Stimulated activated CD8-positive, alpha-beta memory T cell treated with anti-CD3 and anti-CD28 coated beads, Interleukin-4, amount 100 ng/mL, for 48 hours (primary cell): ENCODE results near the gene SIPA1L3.
A peak's percentile ranks its signal among the peaks of the same experiment; 100 is the strongest.

Source experiments
- DNase-seq: peaks from one replicate; pipeline ENCODE4 v3.0.0-alpha.2; 2020

Gene SIPA1L3

DNA sequence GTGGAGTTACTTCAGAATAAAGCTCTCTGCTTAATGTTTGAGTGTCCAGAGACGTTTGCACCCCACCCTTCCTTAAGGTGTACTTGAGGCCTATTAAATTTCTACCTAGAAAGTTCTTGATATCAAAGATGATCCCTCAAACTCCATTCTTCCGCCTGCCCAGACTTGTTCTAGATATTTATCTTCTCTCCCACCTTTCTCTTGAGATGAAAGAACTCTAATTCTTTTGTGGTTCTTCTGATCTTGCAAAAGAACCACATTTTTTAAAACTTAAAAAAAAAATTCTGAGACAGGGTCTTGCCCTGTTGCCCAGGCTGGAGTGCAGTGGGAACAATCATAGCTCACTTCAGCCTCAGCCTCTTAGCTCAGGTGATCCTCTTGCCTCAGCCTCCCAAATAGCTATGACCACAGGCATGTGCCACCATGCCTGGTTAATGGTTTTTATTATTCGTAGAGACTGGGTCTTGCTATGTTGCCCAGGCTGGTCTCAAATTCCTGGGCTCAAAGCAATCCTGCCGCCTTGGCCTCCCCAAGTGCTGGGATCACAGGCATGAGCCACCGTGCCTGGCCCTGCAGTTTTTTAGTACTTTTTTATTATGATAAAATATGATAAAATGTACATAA lies 94.3 kb downstream of the SIPA1L3 start:
- DNase-seq = no peak

DNA sequence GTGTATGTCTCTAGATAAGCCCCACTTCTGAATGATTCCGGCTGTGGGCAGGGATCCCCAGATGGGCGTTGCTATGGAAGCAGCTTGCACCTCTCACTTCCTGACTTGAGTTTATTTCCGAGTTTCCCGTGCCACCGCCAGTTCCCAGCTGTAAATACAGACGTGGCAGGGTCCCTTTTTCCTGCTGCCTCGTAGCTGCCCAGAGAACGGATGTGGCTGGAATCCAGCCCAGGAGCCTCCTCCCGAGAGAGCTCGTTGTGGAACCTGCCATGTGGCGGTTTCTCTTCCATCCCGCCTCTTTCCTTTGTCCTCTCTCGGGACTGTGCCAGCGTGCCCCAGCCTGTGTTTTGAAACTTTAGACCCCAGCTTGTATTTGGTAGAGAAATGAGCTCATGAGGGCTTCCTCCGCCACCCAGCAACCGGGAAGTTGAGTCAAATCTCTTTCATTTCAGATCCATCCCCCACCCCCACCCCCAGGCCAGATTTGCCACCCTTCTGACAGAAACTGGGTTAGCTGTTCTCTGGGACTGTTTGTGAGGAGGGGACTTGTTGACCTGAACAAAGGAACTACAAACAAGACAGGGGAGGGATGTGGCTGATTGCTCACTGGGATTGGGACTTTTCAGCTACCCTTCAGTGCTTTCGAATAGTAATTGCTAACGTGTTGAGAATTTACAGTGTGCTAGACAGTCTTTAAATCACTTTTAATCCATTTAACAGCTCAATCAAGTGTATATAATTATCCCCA lies 96.6 kb downstream of the SIPA1L3 start:
- DNase-seq = peak; percentile 45

GRCh38 chr19:38004186-38004520 lies 97.1 kb downstream of the SIPA1L3 start:
- no peak for DNase-seq

GRCh38 chr19:38004521-38005223 lies 97.7 kb downstream of the SIPA1L3 start:
- DNase-seq = no peak

GRCh38 chr19:38005224-38005614 lies 98.2 kb downstream of the SIPA1L3 start:
- no peak for DNase-seq

DNA sequence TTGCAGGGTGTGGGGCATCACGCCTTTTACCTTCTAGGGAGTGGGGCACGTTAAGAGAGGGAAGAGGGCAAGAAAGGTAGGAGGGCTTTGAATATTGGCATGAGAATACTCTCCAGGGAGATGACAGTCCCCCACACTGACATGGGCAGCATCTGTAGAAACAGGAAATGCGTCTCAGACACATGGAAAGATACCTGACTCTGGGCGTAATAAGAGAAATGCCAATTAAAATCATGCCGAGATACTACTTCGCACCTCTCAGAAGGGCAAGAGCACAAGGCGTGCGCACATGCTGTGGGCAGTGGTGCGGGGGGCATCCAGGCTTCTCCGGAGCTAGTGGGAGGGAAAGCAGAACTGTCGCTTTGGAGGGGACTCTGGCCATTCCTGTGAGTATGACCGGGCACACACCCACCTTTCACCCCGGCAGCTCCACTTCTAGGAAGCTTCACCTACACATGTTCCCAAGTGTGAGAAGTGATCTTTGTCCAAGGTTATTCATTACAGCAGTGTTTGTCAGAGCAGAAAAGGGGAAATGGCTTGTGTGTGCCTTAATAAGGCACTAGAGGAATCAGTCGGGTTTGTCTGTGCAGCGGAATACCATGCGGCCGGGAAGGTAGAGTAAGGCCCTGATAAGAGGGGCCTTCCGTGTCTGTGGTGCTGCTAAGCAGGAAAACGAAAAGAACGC lies 99.5 kb downstream of the SIPA1L3 start:
- no peak for DNase-seq

DNA sequence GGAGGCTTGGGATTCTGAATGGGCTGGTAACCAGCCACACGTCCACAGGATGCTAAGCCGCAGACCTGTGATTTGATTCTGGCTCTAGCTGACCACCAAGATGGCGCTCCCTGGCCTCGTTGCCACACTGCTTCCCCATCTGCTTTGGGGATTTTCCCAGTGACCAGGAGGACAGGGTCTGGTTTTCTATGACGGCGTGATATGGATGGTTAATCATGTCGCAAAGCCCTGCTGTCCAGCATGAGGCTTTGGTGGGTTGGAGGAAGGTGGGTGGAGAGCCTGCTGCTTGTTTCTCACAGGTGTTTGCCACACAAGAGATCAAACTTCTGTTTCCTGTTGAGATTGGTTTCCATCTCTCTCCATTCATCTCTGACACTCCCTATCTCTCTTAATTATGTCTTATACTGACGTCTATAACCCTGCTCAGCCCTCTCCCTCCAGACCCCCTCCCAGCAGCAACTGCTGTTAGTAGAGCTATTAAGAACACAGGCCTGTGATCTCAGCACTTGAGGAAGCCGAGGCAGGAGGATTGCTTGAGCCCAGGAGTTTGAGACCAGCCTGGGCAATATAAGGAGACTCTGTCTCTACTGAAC lies 102.7 kb downstream of the SIPA1L3 start:
- no peak for DNase-seq

- no peak for DNase-seq
Observed at GRCh38 chr19:38011426-38011825, 104.4 kb downstream of the SIPA1L3 start.

DNA sequence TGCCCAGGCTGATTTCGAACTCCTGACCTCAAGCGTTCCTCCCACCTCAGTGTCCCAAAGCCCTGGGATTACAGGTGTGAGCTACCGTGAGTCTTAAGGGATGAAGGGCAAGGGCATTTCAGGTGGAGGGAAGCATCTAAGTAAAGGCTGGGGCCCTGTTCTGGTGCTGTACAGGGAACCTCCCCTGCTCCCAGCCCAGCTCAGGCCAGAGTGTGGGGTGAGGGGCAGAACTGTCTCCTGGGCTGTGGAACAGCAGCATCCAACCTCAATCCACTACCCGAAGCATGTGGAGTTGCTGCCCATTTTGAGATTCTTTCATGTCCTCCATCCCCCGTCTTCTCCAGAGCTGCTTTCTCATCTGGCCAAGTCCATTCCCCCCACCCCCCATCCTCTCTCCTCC lies 105.3 kb downstream of the SIPA1L3 start:
- DNase-seq = no peak

DNA sequence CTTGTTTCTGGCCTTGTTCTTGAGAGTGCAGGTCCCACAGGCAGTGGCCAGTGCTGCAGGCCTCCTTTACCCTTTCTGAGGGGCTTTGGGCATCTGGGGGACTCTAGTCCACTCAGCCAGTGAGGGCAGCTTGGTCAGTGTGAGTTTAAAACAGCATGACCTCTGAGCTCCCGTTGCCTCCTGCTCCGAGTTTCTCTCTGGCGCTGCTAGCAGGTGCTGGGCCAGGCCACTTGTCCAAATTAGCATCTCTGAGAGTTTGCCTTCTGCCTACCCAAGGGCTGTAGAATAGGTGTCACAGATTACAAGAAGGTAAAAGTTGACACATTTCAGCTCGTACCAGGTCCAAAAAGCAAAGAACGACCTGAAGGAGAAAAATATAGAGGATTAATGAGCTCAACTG lies 105.9 kb downstream of the SIPA1L3 start:
- no peak for DNase-seq

- no peak for DNase-seq
Observed at GRCh38 chr19:38013913-38014580, 107.0 kb downstream of the SIPA1L3 start.

DNA sequence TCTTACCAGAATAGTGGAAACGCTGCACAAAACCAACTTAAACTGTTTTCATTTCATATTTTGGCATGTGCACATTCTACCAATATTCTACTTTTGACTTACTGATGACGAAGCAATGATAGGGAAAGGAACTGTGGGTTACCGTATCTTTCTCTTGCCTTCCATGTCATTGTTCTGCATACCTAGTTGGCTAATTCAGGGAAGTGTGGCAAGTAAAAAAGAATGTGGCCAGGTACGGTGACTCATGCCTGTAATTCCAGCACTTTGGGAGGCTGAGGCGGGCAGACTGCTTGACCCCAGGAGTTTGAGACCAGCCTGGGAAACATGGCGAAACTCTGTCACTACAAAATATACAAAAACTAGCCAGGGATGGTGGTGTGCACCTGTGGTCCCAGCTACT lies 108.2 kb downstream of the SIPA1L3 start:
- DNase-seq = no peak

- no peak for DNase-seq
Observed at GRCh38 chr19:38015761-38016160, 108.8 kb downstream of the SIPA1L3 start.

DNA sequence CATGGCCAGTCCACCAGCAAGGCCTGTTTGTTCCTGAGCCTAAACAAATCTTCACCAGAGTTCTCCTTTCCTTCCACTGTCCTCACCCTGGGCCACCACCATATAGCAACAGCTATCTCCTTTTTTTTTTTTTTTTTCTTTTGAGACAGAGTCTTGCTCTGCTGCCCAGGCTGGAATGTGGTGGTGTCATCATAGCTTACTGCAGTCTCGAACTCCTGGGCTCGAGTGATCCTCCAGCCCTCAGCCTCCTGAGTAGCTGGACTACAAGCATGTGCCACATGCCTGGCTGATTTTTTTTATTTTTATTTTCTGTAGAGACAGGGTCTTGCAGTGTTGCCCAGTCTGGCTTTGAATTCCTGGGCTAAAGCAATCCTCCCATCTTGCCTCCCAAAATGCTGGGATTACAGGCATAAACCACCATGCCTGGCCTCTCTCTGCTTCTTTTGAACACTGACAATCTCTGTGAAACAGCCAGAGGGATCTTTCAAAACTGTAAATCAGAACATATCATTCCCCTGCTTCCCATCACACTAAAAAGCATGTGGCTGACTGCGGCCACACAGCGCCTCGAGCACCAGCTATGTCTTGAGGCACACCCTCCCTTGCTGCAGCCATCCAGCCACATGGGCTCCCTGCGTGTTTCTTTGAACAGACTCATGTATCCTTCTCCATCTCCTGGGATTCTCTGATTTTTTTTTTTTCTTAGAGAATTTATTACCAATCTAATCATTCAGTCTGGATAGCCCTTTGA lies 110.6 kb downstream of the SIPA1L3 start:
- DNase-seq = no peak

DNA sequence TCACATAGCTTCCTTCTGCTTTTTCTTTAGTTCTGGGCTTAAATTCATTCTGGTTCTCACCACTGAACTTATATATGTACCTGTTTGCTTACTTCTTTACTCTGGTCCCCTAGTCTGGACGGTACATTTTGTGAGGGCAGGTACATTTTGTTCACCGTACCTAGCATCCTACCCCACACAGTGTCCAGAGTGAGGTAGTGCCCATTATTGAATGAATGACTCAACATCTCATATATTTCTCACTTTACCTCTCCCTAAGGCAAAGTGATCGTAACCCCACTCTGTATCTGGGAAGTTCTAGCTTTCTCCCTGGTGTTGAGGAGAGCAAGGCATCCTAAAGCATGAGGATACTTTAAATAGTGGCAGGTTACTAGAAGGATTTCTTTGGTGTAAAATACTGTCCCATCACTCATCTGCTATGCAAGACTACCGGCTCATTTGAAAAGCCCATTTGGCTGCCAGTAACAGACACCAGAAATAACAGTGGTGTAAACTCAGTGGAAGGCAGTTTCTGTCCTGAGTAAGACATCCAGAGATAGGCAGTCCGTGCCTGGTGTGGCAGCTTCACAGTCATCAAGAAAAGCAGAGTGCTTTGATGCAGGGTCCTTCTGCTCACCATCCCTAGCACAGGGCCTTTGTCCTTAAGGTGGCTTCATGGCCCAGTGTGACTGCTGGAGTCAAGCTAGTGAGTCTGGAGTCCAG lies 111.8 kb downstream of the SIPA1L3 start:
- DNase-seq = no peak

DNA sequence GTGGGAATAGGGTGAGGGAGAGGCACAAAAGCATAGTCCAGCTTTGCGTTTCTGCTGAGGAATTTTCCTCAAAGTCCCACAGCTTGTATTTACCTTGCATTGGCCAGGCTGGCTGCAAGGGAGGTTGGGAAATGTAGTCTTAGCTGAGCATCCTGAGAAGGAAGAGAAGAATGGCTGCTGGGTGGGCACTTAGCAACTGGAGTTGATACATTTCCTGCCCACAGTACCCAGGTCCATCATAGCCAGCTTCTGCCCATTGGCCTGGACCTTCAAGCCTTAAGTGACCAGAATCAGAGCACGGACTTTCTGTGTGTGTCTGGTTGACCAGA lies 112.4 kb downstream of the SIPA1L3 start:
- no peak for DNase-seq

GRCh38 chr19:38020311-38020710 lies 113.3 kb downstream of the SIPA1L3 start:
- DNase-seq = no peak

- DNase-seq = no peak
Observed at GRCh38 chr19:38021352-38021751, 114.3 kb downstream of the SIPA1L3 start.

DNA sequence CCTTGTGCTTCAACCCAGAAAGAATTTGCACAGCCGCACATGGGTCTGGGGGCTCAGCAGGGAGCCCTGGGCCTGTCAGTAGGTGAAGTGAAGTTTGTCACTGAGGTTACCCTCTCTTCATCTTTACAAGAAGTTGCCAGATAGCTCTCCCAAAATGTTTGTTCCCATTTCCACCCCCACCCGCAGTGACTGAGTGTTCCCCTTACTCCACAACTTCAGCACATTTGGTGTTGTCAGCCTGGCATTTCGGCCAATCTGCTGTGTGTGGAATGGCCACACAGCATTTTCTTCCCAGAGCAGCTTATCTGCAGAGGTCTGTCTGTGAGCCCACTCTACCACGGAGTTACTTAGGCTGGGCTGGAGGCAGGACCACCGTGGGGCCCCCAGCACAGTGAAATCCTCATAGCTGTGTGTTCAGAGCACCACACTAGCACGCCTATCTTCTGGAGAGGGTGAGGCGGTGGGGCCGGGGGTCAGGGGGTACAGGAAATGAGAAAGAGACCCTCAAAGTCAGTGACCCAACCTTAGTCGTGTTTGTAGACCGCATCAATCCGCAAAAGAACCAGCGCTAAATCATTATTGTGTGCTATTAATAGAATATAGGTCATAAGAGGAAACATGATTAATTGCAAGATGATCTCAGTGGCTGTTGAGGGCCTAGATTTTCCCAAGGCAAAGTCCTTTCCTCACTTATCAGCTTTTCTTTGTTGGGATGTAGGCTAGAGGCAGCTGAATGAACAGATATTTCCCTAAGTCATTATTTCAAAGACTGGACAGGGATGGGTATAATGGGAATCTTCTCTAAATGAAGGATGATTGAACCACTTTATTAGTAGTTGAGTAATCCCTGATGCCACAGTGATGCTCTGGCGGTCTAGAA lies 116.0 kb downstream of the SIPA1L3 start:
- no peak for DNase-seq
